ENCODE measurements around the gene PTPRN2.

Gene PTPRN2

DNA sequence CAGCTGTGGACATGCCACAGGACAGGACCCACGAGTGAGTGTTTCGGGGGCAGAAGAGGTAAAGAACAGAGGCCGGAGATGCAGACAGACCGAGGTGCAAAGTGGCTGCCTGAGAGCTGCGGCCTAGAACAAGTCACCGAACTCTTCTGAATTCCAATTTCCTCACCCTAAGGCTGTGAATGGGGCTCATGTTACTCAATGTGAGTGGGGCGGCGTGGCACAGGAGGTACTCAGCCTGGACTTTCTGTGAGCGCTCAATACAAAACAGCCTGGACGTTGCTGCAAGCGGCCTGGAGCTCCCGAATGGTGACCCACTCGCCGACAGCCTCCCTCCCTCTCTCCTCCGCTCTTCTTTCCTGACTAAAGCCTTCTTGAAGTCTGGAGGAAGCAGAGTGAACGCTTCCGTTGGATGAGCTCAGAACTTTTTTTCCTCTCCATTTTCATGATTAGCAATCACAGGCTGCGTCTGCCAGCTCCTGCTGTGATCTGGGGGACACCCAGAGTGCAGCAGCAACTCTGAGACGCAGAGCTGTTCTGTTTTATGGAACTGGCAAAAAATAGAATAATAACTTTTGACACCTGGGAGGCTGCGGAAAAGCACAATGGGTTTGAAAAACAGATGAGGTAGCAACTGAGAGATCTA lies 108.5 kb downstream of the PTPRN2 start:
- no peak for TF ChIP-seq HDGF (IDR thresholded peaks at IDR 0.05; ENCODE audit: borderline replicate concordance)
- TF ChIP-seq L3MBTL2 (conservative IDR thresholded peaks at IDR 0.05): no peak
- no peak for TF ChIP-seq BHLHE40 (IDR thresholded peaks at IDR 0.05; ENCODE audit: borderline replicate concordance)
- no peak for TF ChIP-seq ELF4 (IDR thresholded peaks at IDR 0.05)
- TF ChIP-seq ARNT (IDR thresholded peaks at IDR 0.05): no peak
- no peak for TF ChIP-seq SUZ12 (IDR thresholded peaks at IDR 0.05)
- no peak for TF ChIP-seq NFRKB (IDR thresholded peaks at IDR 0.05)
- no peak for TF ChIP-seq ZNF384 (IDR thresholded peaks at IDR 0.05)
- ChIA-PET POLR2A (no interaction called here), CTCF (no interaction called here)
- DNase-seq (ENCODE audit: extremely low spot score): no peak

GRCh38 chr7:158477866-158478265 lies 109.8 kb downstream of the PTPRN2 start:
- no peak for DNase-seq (ENCODE audit: extremely low spot score)
- TF ChIP-seq NFRKB (IDR thresholded peaks at IDR 0.05) (no peak), ZNF384 (IDR thresholded peaks at IDR 0.05) (no peak), FOXK2 (IDR thresholded peaks at IDR 0.05) (no peak), SP1 (IDR thresholded peaks at IDR 0.05) (no peak), ARNT (IDR thresholded peaks at IDR 0.05) (no peak), CTBP1 (IDR thresholded peaks at IDR 0.05; ENCODE audit: borderline replicate concordance) (no peak), HDGF (IDR thresholded peaks at IDR 0.05; ENCODE audit: borderline replicate concordance) (no peak), TARDBP (IDR thresholded peaks at IDR 0.05) (no peak), FOXM1 (IDR thresholded peaks at IDR 0.05; ENCODE audit: borderline replicate concordance) (no peak), FOXA1 (IDR thresholded peaks at IDR 0.05) (no peak), L3MBTL2 (conservative IDR thresholded peaks at IDR 0.05) (no peak), ELF4 (IDR thresholded peaks at IDR 0.05) (no peak), LEF1 (IDR thresholded peaks at IDR 0.05; ENCODE audit: borderline replicate concordance) (no peak), SUZ12 (IDR thresholded peaks at IDR 0.05) (no peak), BHLHE40 (IDR thresholded peaks at IDR 0.05; ENCODE audit: borderline replicate concordance) (no peak)
- TF ChIP-seq, protein P1, sequence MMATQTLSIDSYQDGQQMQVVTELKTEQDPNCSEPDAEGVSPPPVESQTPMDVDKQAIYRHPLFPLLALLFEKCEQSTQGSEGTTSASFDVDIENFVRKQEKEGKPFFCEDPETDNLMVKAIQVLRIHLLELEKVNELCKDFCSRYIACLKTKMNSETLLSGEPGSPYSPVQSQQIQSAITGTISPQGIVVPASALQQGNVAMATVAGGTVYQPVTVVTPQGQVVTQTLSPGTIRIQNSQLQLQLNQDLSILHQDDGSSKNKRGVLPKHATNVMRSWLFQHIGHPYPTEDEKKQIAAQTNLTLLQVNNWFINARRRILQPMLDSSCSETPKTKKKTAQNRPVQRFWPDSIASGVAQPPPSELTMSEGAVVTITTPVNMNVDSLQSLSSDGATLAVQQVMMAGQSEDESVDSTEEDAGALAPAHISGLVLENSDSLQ (IDR thresholded peaks at IDR 0.05): no peak
- CTCF ChIA-PET: no interaction called here
- POLR2A ChIA-PET: no interaction called here

DNA sequence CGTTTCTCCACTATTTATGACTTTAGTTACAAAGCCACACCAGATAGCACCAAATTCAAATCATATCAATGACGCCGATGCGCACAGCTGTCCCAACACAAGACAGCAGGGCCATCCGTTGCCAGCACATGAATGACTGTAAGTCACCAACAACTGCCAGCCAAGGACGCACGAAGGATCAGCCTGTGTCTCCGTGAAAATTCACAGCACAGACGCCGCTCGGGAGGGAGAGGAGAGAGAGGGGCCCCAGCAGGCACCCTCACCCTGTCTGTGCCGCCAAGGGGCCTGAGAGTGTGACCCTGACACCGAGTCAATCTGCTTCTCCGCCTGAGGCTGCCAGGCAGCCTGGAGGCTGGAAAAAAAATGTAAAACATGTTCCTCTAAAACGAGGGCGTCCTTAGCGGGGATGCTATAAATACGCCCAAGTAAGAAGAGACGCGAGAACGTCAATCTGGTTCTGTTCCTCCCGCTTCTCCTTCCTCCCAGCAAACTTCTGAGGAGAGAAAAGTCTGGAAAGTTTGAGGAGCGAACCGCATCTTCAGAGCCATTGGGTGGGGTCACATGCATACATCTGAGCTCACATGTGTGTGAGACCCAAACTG lies 111.2 kb downstream of the PTPRN2 start:
- CTCF ChIA-PET: no interaction called here

GRCh38 chr7:158475679-158476052 lies 112.0 kb downstream of the PTPRN2 start:
- ChIA-PET CTCF (no interaction called here), POLR2A (no interaction called here)
- no peak for TF ChIP-seq L3MBTL2 (conservative IDR thresholded peaks at IDR 0.05)
- TF ChIP-seq SUZ12 (IDR thresholded peaks at IDR 0.05): no peak
- no peak for TF ChIP-seq ELF4 (IDR thresholded peaks at IDR 0.05)
- TF ChIP-seq HDGF (IDR thresholded peaks at IDR 0.05; ENCODE audit: borderline replicate concordance): no peak
- TF ChIP-seq FOXM1 (IDR thresholded peaks at IDR 0.05; ENCODE audit: borderline replicate concordance): no peak
- no peak for TF ChIP-seq LEF1 (IDR thresholded peaks at IDR 0.05; ENCODE audit: borderline replicate concordance)
- no peak for TF ChIP-seq CTBP1 (IDR thresholded peaks at IDR 0.05; ENCODE audit: borderline replicate concordance)
- no peak for TF ChIP-seq BHLHE40 (IDR thresholded peaks at IDR 0.05; ENCODE audit: borderline replicate concordance)
- TF ChIP-seq FOXK2 (IDR thresholded peaks at IDR 0.05): no peak
- no peak for TF ChIP-seq SP1 (IDR thresholded peaks at IDR 0.05)
- no peak for TF ChIP-seq ARNT (IDR thresholded peaks at IDR 0.05)
- TF ChIP-seq TARDBP (IDR thresholded peaks at IDR 0.05): no peak
- no peak for TF ChIP-seq ZNF384 (IDR thresholded peaks at IDR 0.05)
- TF ChIP-seq, protein P1 (IDR thresholded peaks at IDR 0.05): no peak
- no peak for TF ChIP-seq FOXA1 (IDR thresholded peaks at IDR 0.05)
- no peak for DNase-seq (ENCODE audit: extremely low spot score)

More for the DNA sequence above, 111.2 kb downstream of the PTPRN2 start:
- POLR2A ChIA-PET: no interaction called here
- no peak for DNase-seq (ENCODE audit: extremely low spot score)
- TF ChIP-seq CTBP1 (IDR thresholded peaks at IDR 0.05; ENCODE audit: borderline replicate concordance): no peak
- no peak for TF ChIP-seq TARDBP (IDR thresholded peaks at IDR 0.05)
- no peak for TF ChIP-seq L3MBTL2 (conservative IDR thresholded peaks at IDR 0.05)
- TF ChIP-seq SUZ12 (IDR thresholded peaks at IDR 0.05): no peak
- TF ChIP-seq NFRKB (IDR thresholded peaks at IDR 0.05): no peak
- no peak for TF ChIP-seq ZNF384 (IDR thresholded peaks at IDR 0.05)
- TF ChIP-seq, protein P1 (IDR thresholded peaks at IDR 0.05): no peak
- TF ChIP-seq HDGF (IDR thresholded peaks at IDR 0.05; ENCODE audit: borderline replicate concordance): no peak
- TF ChIP-seq ELF4 (IDR thresholded peaks at IDR 0.05): no peak
- no peak for TF ChIP-seq FOXA1 (IDR thresholded peaks at IDR 0.05)
- TF ChIP-seq FOXK2 (IDR thresholded peaks at IDR 0.05): no peak
- no peak for TF ChIP-seq SP1 (IDR thresholded peaks at IDR 0.05)
- no peak for TF ChIP-seq FOXM1 (IDR thresholded peaks at IDR 0.05; ENCODE audit: borderline replicate concordance)
- TF ChIP-seq ARNT (IDR thresholded peaks at IDR 0.05): no peak
- TF ChIP-seq BHLHE40 (IDR thresholded peaks at IDR 0.05; ENCODE audit: borderline replicate concordance): no peak
- TF ChIP-seq LEF1 (IDR thresholded peaks at IDR 0.05; ENCODE audit: borderline replicate concordance): no peak

GRCh38 chr7:158475036-158475678 lies 112.5 kb downstream of the PTPRN2 start:
- CTCF ChIA-PET: interaction anchor here (0.6 kb wide), 1 partner anchor 69 kb away, joined by 3 read pairs; no protein-coding TSS in a partner anchor
- TF ChIP-seq CTBP1 (IDR thresholded peaks at IDR 0.05; ENCODE audit: borderline replicate concordance) (no peak), FOXM1 (IDR thresholded peaks at IDR 0.05; ENCODE audit: borderline replicate concordance) (no peak), BHLHE40 (IDR thresholded peaks at IDR 0.05; ENCODE audit: borderline replicate concordance) (no peak), NFRKB (IDR thresholded peaks at IDR 0.05) (no peak), FOXA1 (IDR thresholded peaks at IDR 0.05) (no peak), LEF1 (IDR thresholded peaks at IDR 0.05; ENCODE audit: borderline replicate concordance) (no peak), ZNF384 (IDR thresholded peaks at IDR 0.05) (no peak), ARNT (IDR thresholded peaks at IDR 0.05) (no peak), FOXK2 (IDR thresholded peaks at IDR 0.05) (no peak), TARDBP (IDR thresholded peaks at IDR 0.05) (no peak), SP1 (IDR thresholded peaks at IDR 0.05) (no peak), ELF4 (IDR thresholded peaks at IDR 0.05) (no peak), SUZ12 (IDR thresholded peaks at IDR 0.05) (no peak)
- TF ChIP-seq, protein P1 (IDR thresholded peaks at IDR 0.05): no peak
- no peak for DNase-seq (ENCODE audit: extremely low spot score)
- POLR2A ChIA-PET: no interaction called here
